LNCAP (cell line): ENCODE results near the gene GABRR3.
A peak's percentile ranks its signal among the peaks of the same experiment; 100 is the strongest.

Source experiments
- TF ChIP-seq, protein P1 (sequence below): fragments of 450-650 bp; IDR thresholded peaks from 2 replicates; pipeline ENCODE4 v1.5.1; 2017; ENCODE audit warnings: mild to moderate bottlenecking

GABRR3 gene

GRCh38 chr3:98020412-98020811 lies 14.7 kb downstream of the GABRR3 start:
- TF ChIP-seq, protein P1, sequence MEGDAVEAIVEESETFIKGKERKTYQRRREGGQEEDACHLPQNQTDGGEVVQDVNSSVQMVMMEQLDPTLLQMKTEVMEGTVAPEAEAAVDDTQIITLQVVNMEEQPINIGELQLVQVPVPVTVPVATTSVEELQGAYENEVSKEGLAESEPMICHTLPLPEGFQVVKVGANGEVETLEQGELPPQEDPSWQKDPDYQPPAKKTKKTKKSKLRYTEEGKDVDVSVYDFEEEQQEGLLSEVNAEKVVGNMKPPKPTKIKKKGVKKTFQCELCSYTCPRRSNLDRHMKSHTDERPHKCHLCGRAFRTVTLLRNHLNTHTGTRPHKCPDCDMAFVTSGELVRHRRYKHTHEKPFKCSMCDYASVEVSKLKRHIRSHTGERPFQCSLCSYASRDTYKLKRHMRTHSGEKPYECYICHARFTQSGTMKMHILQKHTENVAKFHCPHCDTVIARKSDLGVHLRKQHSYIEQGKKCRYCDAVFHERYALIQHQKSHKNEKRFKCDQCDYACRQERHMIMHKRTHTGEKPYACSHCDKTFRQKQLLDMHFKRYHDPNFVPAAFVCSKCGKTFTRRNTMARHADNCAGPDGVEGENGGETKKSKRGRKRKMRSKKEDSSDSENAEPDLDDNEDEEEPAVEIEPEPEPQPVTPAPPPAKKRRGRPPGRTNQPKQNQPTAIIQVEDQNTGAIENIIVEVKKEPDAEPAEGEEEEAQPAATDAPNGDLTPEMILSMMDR: no peak

GRCh38 chr3:98018301-98018700 lies 16.8 kb downstream of the GABRR3 start:
- TF ChIP-seq, protein P1: no peak

- TF ChIP-seq, protein P1: no peak
These were observed 20.9 kb downstream of the GABRR3 start for GRCh38 chr3:98014268-98014585.

DNA sequence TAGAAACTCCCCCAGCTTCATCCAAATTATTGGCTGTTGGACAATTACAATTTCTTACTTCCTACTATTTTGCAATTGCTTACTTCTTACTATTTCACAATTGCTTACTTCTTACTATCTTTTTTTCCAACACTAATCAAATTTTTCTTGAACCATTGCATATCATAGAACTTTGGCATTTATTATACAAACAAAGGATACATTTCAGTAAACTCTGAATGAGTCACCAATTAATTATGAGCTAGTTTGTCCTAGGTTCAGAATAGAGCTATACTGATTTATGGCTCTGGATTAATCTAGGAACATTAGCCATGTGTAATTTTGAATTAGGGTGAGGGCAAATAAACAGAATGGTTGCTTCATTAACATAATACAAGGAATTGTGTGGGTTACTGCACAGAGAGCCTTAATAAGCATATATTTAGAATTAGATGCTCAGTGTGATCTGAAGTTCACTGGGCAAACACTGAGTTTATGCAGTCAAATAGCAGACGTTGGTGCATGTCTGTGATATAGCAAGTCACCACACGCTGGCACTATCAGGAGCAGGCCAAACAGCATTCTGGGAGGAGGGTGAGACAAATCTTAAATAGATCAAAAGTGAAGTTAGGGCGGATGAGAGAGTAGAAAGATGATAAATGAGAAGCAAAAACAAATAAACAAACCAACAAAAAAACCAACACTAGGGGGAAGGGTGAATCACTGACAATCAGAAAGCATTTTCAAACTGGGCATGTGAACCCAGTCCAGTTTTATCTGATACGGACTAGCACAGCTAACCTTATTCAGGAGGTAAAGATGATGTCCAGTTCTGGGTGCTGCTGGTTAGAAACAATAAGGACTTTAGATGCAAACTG lies 21.5 kb downstream of the GABRR3 start:
- TF ChIP-seq, protein P1: peak; percentile 46; the same call in 1 of the 2 replicates

DNA sequence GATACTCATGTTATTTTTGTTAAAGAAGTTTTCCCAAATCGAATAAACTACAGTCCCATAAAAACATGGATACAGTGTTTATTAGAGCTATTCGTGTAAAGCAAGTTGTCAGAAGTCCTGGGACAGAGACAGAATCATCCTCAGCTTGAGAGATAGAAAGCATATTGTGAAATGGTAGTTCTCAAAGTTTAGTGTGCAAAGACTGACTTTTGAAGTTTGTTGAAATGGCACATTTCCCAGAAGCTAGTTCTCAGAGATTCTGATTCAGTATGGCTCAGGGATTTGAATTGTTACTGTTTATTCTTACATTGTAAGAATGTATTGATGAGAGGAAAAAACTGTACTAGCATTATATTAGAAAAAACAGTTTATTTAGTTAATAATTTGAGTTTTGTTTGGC lies 22.1 kb downstream of the GABRR3 start:
- TF ChIP-seq, protein P1: no peak

DNA sequence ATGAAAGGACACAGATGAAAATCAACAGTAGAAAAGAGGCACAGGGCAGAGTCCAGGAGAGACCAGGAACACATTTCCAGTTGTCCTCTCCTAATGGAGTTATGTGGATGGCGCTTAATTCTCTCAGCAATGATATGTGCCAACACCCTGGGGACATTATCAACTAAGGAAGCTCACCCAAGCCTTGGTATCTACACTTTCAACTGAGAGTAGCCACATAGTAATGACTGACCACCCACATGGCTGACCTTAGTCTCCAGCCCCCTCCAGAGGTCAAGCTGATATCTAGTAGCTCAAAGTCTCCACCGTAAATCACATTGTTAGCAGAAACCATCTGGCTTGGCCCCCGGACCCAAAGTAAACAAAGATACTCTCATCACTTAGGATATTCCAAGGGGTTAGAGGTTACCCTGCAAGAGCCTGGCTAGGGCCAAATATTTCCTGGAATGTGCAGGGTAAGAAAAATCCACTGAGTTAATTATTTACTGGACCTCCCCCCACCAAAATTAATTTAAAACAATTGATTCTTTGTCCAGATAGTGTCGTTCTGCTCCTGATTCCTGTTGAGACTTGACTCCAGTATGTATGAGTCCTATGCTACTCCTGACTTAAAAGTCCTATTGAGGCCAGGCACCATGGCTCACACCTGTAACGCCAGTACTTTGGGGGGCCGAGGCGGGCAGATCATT lies 24.8 kb downstream of the GABRR3 start:
- TF ChIP-seq, protein P1: no peak

DNA sequence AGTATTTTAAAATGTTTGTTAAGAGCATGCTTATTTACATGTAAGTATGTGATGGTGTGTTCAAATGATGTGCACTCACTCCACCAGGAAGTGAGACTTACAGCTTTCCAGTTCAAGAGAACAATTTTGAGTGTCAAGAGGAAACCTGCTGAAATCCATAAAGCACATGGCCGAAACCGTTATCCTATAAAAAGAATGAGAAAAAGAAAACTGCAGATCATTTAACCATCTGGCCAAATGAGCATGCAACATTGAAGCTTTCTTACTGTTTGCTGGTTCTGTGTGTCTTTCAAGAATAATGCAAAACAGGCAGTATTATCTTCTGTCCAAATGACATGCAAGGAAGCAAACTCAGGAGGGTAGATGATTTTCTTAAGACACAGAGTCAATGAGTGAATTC lies 26.3 kb downstream of the GABRR3 start:
- TF ChIP-seq, protein P1: no peak
